SK-N-SH treated with all-trans-retinoic acid at 6 μM for 48 hours (cell line): Measurements from ENCODE around the gene HIPK3.

Experiments
- ARNTL ChIP-seq: fragments of 450-650 bp; formaldehyde crosslinking; IDR thresholded peaks from 2 replicates; pipeline ENCODE4 v1.5.0; 2020; ENCODE audit warnings: low read depth, mild to moderate bottlenecking, moderate library complexity, borderline replicate concordance
- BACH2 ChIP-seq: fragments of 250-450 bp; sonication (Bioruptor Pico); IDR thresholded peaks from 2 replicates; pipeline ENCODE4 v1.9.0; 2021; ENCODE audit warnings: mild to moderate bottlenecking, borderline replicate concordance
- CREB5 ChIP-seq: fragments of 250-450 bp; sonication (Bioruptor Pico); IDR thresholded peaks from 2 replicates; pipeline ENCODE4 v1.5.1; 2020; ENCODE audit warnings: low read depth, mild to moderate bottlenecking, moderate library complexity
- CSDC2 ChIP-seq: fragments of 250-450 bp; sonication (Bioruptor Pico); IDR thresholded peaks from 2 replicates; pipeline ENCODE4 v1.5.0; 2020; ENCODE audit warnings: mild to moderate bottlenecking, moderate library complexity
- ESRRG ChIP-seq: fragments of 250-450 bp; sonication (Bioruptor Pico); IDR thresholded peaks from 2 replicates; pipeline ENCODE4 v1.6.1; 2021; ENCODE audit warnings: mild to moderate bottlenecking
- GLIS3 ChIP-seq: fragments of 250-450 bp; sonication (Bioruptor Pico); IDR thresholded peaks from 2 replicates; pipeline ENCODE4 v1.5.0; 2020; ENCODE audit warnings: mild to moderate bottlenecking, moderate library complexity
- PATZ1 ChIP-seq: fragments of 250-450 bp; sonication (Bioruptor Pico); IDR thresholded peaks from 2 replicates; pipeline ENCODE4 v1.8.0; 2020; ENCODE audit warnings: mild to moderate bottlenecking, moderate library complexity, borderline replicate concordance
- PPARA ChIP-seq: fragments of 250-450 bp; sonication (Bioruptor Pico); IDR thresholded peaks from 2 replicates; pipeline ENCODE4 v1.5.0; 2020; ENCODE audit warnings: mild to moderate bottlenecking, borderline replicate concordance
- RARB ChIP-seq: fragments of 250-450 bp; sonication (Bioruptor Pico); IDR thresholded peaks from 2 replicates; pipeline ENCODE4 v1.8.0; 2021; ENCODE audit warnings: mild to moderate bottlenecking, moderate library complexity
- SNAI2 ChIP-seq: fragments of 250-450 bp; sonication (Bioruptor Pico); IDR thresholded peaks from 2 replicates; pipeline ENCODE4 v1.5.0; 2020; ENCODE audit warnings: mild to moderate bottlenecking, moderate library complexity
- TSHZ2 ChIP-seq: fragments of 250-450 bp; sonication (Bioruptor Pico); IDR thresholded peaks from 2 replicates; pipeline ENCODE4 v1.5.0; 2020; ENCODE audit warnings: mild to moderate bottlenecking, moderate library complexity
- ZC3H10 ChIP-seq: fragments of 250-450 bp; sonication (Bioruptor Pico); IDR thresholded peaks from 2 replicates; pipeline ENCODE4 v1.5.1; 2021; ENCODE audit warnings: mild to moderate bottlenecking, moderate library complexity
- ZFP30 ChIP-seq: fragments of 450-650 bp; formaldehyde crosslinking; IDR thresholded peaks from 2 replicates; pipeline ENCODE4 v1.5.0; 2022; ENCODE audit warnings: mild to moderate bottlenecking, moderate library complexity
- ZNF565 ChIP-seq: fragments of 450-650 bp; formaldehyde crosslinking; conservative IDR thresholded peaks from 2 replicates; pipeline ENCODE4 v1.5.0; 2020; ENCODE audit warnings: low read depth, mild to moderate bottlenecking, moderate library complexity

- no peak for TF ChIP-seq BACH2 (CRISPR knock-in tag)
- TF ChIP-seq CSDC2 (CRISPR knock-in tag), result no peak
- TF ChIP-seq ZC3H10, result no peak
- TF ChIP-seq ZFP30 (CRISPR knock-in tag), result no peak
- no peak for TF ChIP-seq CREB5 (CRISPR knock-in tag)
- TF ChIP-seq ZNF565 (CRISPR knock-in tag), result no peak
- TF ChIP-seq GLIS3 (CRISPR knock-in tag), result no peak
- no peak for TF ChIP-seq SNAI2 (CRISPR knock-in tag)
- no peak for TF ChIP-seq PPARA (CRISPR knock-in tag)
- no peak for TF ChIP-seq ESRRG (CRISPR knock-in tag)
- TF ChIP-seq ARNTL, result no peak
- TF ChIP-seq RARB, result no peak
- TF ChIP-seq TSHZ2 (CRISPR knock-in tag), result no peak
- no peak for TF ChIP-seq PATZ1 (CRISPR knock-in tag)
Observed at GRCh38 chr11:33379947-33380346, 122.8 kb downstream of the HIPK3 start.
